Measurements from ENCODE around the gene PDZD4.

PDZD4 gene

DNA sequence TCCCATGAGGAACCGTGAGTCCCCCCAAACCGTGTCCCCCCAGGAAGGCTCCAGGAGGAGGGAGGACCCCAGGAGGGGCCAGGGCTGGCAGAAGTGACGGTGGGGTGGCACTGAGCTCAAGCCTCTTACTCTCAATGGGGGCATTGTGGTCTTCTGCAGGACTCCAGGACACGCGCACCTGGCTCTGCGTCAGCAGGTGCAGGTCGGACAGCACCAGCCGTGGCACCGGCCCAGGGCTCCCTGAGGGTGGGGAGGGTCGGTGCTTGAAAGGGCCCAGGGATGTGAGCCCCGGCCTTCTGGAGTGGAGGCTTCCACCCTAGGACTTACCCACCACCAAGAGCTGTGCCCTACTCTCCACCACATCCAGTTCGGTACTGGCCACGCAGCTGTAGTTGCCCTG, 37.3 kb upstream of the PDZD4 start:
- no peak for DNase-seq

DNA sequence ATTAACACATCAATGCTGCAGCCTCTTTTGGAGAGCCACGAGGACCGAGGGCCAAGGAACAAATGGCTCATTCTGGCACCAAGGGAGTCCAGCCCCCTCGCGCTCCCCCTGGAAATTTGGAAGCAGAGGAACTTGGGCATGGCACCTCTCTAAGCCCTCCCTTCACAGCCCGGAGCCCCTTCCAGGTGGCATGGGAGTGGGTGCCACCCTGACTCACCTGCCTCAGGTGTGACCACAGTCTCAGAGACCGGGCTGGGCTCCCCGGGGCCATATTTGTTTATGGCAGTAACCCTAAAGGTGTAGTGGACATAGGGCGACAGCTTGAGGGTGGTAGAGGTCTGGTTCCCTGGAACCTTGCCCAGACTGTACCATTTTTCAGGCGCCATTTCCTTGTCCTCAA, 36.8 kb upstream of the PDZD4 start:
- no peak for DNase-seq

DNA sequence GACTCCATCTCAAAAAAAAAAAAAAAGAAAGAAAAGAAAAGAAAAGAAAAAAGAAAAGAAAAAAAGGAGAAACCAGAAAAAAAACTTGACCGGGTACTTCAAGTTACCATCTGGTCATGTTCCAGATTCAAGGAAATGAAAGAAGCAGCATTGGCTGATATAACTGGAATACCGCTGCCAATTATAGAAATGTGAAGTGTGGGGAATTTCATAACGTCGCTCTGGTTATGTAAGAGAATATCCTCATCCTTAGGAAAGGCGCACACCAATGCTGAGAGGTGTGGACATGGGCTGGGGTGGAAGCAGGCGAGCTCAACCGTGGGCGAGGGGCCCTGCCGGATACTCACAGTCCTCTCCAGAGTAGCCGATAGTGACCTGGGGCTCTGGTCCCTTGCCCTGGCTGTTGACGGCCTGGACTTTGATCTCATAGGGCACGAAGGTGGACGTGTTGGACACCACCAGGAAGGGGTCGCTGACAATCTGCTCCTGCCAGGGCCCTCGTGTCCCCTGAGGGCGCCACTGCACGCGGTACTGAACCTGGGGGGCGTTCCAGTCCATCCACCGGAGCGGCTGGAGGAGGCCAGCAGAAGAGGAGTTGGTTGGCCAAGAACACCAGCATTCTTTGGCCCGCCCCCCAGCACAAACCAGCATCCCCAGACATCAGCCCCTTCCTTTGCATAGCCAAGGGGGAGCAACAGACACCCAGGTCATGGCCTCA, 36.1 kb upstream of the PDZD4 start:
- no peak for DNase-seq

DNA sequence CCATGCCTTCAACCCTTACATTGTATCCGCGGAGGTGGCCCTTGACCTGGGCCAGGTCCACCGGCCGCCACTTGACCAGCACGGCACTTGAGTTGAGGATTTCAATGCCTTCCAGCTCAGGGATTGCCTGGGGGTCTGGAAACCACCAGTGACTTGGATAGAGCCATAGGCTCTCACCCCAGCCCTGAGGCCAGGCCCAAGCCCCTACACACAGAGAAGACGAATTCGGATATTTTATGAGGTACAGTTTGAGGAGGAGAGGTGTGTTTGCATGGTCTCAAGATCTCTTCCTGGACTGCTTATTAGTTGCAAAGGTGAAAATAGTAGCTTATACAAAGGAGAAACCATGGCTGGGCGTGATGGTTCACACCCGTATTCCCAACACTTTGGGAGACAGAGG, 35.3 kb upstream of the PDZD4 start:
- no peak for DNase-seq

DNA sequence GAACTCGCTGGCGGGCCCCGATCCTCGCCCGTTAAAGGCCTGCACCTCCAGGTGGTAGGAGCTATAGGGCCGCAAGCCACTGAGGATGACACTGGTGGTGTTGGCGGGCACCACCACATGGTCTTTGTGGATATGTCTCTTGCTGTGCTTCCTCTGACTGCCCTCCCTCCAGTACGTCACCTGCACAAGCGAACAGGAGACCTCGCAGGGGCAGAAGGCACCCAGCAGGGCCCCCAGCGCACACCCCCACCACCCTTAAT, 34.9 kb upstream of the PDZD4 start:
- no peak for DNase-seq

DNA sequence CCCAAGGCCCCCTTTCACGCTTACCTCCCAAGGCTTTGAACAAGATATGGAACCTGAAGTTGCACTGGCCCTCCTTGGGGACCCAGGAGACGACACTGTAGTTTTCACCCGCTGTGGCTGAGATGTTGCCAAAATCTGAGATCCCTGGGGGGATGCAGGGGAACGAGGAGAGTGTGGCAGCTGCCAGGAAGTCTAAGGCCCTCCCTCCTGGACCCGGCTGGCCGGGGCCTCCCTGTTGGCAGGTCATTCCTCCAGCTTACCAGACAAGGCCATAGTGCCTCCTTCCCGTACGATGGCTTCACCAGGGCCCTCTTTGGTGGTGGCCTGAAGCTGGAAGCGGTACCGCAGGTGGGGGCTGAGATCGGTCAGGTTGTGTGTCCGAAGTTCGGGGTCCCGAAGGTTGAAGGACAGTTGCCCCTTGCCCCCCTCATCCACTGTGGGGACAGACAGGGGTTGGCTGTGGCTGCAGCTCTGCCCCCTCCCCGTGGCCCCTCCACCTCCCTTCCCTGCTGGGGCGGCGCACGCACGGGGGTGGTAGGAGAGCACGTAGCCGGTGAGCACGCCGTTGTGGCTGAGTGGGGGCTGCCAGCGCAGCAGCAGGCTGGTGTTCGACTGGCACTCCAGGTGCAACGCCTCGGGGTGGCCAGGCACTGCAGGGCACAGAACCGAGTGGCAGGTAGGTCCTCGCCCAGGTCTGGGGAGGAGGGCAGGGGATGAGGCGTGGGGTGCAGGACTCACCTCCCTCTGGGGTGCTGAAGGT, 34.4 kb upstream of the PDZD4 start:
- no peak for DNase-seq

DNA sequence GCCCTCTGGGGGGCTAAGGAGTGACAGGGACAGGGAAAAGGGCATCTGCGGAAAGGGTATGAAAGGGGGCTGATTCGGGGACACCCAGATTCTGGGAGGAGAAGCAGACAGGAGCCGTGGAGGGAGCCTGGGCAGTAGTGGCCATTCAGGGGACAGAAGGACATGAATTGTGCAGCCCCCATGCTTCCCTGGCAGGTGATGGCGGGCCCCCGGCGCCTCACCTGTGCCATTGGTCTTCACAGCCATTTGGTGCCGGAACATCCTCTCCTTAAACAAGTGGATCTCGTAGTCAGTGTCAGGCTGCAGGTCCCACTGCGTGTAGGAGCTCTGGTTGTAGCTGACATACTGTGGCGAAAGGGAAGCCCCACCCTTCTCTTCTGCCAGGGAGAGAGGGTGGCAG, 33.8 kb upstream of the PDZD4 start:
- no peak for DNase-seq

DNA sequence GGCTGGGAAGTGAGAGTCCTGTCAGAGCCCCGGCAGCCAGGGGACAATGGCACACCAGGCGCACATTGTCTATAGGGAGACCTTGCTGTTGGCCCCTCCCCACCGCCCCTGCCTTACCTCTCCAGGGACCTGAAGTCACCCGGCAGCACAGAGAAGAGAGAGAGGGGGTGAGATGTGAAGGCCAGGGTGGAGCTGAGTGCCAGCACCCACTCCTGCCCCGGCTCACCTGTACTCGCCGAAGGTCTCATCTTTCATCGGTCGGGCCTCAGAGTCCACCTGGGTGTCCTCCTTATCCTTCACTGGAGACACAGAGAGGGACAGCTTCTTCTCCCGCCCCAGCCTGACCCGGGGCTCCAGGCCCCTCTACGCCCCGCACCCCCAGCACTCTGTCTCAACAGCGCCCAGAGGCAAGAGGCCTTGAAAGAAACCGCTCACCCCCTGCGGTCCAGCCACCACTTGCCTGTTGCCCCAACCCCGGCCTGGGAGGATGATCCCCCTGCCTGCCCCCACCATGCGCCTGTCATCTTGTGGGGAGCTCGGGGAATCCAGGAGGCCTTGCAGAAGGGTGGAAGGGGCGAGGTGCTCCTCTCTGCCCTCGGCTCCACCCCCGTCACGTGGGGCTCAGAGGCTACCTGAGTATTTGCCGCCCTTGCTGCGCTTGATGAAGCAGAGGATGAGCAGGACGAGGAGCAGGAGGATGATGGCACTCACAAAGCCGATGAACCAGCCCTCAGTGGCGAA, 33.1 kb upstream of the PDZD4 start:
- no peak for DNase-seq

DNA sequence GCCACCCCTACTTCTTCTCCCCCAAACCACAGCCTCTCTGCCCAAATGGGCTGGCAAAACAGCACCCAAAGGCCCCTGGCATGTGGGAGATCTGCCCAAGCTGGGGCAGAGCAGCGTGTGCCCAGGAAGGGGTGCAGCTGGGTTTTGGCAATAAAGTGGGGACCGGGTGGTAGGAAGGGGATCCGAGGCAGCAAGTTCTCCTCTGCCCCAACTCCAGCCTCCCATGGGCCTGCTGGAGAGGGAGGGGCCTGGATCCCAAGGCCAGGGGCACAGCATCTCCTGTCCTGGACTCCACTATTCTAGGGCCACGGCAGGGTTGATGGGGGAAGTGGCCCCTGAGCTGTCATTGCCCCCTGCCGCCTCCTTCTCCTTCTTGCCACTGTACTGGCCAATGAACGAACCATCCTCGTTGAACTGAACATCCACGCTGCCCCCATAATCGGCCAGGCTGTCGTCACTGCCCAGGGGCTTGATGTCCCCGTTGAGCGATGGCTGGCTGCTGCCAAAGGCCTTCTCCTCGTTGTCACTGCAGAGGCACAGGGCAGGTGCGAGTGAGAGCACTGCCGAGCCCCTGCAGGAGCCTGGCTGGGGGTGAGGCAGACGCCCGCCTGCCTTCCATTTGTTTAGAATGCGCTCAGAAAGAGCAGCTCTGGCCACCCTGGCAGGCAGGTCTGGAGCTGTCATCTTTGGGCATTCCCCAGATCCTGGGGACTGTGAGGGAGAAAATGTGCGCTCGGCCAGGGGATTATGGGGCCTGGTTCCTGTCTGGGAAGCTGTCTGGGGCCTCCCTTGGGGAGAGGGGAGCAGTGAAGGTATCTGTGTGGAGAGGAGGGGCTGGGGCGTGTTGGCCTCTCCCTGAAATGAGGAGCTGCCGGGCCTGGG, 32.3 kb upstream of the PDZD4 start:
- no peak for DNase-seq

DNA sequence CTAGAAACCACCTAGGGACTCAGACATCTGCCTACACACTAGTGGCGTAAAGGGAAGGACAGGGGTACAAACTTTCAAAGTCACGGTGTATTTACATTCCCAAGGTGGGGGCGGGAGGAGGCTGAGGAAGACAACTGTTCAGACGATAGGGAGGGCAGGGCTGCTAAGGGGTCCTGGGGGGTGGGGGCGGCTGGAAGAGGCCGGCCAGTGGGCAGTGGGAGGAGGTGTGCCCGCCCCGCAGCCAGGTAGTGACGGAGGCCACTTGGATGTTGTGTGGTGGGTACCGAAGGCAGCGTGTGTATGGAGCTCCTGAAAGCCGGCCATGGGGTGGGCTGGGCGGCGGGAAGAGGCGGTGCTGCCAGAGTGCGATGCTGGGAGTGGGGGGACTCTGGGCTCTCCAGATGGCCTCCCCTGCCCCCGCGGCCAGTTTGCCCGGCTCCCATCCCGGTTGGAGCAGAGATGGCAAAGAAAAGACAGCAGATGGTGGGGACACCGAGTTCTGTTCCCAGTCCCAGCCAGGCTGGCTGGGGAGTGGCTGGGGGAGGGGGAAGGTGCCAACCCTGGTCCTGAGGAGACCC, 31.5 kb upstream of the PDZD4 start:
- no peak for DNase-seq

DNA sequence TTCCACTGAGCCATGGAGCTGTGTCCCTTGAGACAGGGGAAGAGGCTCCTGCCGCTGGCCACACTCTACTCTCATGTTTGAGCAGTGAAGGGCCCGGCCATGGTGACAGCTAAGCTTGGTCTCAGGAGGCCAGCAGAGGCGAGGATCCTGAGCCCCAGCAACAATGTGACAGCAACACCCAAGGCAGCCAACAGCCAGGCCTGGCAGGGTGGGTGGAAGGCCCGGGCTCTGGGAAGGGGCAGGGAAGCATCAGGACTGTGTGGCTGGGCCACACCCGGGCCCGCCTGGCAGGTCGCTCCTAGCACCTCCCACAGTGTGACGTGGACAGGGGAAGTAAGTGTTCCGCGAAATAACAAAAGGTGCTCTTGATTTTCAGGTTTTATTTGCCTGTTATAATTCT, 30.8 kb upstream of the PDZD4 start:
- no peak for DNase-seq

DNA sequence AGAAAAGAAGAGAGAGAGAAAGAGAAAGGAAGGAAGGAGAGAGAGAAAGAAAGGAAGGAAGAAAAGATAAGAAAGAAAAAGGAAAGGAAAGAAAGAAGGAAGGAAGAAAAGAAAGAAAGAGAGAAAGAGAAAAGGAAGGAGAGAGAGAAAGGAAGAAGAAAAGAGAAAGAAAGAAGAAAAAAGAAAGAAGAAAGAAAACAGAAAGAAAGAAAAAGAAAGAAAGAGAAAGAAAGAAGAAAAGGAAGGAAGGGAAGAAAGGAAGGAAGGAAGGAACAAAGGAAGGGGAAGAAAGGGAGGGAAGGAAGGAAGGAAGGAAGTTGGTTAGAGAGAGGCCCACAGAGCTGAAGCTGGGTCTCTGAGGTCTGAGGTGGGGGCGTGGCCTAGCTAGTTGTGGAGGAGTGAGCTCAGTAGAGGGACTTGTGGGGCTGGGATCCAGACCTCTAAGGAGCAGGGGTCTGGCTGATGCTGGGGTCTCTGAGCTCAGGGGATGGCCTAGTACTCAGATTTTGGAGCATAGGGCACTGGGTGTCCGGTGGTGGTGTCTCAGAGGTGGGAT, 27.1 kb upstream of the PDZD4 start:
- DNase-seq = no peak

DNA sequence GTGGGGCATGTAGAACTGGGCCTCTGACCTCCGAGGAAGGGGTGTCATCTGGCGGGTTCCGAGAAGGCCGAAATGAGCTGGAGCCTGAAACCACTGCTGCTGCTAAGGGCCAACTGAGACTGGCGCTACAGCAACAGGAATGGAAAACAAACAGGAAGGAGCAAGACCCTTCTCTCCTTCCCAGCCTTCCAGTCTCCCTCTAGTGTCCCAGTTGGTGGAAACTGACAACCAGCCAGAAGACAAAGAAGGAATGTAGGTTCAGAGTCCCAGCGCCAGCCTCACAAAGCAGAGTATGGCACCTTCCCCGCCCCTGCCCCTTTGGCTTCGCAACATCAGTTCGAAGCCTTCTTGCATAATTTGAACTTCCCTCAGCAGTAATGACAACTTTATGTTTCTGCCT, 24.4 kb upstream of the PDZD4 start:
- no peak for DNase-seq

DNA sequence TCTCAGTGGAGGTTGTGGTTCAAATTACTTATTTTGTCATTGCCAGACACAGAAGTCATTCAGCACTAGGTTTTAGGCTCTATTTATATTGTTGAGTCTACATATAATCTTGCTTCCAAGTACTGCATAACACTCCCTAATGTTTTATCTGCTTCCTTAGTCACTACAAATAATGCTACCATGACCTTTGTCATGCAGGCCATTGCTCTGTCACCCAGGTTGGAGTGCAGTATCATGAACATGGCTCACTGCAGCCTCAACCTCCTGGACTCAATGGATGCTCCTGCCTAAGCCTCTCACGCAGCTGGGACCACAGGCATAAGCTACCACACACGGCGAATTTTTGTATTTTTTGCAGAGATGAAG, 23.5 kb upstream of the PDZD4 start:
- no peak for DNase-seq

DNA sequence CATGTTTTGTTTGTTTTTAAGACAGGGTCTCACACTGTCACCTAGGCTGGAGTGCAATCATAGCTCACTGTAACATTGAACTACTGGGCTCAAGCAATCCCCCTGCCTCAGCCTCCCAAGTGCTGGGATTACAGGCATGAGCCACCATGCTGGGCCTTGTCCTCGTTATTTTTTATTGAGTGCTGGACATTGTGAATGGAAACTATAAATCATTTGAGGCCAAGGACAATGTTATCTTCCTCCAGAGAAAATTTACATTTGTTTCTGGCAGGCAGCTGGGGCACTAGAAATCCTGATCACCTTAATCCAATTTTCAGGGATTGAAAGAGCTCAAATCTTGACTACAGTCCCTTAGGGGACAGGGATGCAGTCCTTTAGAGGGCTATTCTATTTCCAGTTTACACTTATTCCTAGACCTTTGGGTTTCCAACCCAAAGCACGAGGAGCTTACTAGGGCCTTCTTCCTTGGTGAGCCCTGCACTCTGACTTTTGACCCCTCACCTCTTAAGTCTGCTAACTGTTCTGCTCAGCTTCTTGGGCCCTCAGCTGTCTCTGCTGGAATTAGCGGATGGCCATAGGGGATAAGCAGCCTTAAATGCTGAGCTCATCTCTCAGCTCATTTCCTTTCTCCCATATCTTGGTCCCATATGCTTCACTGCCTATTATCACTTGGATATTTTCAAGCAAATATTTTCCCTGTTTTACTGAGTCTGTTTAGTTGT, 23.0 kb upstream of the PDZD4 start:
- DNase-seq = no peak

DNA sequence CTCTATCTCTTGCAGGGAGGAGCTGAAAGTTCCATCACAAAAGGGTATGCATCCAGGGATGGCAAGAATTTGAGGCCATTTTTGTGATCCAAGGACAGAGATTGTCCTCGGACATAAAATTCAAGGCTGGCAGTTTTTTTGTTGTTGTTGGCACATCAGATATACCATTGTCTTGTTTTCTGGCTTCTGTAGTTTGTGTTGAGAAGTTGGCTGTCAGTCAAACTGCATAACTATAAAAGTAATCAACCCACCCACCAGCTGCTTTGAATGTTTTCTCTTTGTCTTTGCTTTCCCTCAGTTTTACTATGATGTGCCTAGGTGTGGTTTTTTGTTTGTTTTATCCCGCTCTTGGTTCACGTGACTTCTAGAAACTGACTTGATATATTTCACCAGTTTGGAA, 21.6 kb upstream of the PDZD4 start:
- DNase-seq = no peak

DNA sequence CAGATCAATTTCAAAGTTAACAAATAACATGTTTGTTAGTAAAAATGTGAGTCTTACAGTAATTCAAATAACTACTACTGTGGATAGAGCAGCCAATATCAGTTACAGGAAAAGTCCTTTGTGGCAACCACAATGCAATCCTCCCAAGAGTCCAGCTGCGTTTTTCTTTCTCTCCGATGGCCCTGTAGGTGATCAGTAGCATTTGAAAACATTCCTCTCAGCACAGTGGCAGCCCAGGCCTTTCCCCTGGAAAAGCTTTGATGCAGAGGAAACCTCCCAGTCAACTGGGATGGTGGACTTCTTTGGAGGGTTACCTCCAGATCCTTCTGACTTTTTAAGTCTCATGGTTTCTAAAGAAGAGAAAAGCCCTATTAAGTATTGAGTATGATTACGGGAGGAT, 18.0 kb upstream of the PDZD4 start:
- DNase-seq = no peak

DNA sequence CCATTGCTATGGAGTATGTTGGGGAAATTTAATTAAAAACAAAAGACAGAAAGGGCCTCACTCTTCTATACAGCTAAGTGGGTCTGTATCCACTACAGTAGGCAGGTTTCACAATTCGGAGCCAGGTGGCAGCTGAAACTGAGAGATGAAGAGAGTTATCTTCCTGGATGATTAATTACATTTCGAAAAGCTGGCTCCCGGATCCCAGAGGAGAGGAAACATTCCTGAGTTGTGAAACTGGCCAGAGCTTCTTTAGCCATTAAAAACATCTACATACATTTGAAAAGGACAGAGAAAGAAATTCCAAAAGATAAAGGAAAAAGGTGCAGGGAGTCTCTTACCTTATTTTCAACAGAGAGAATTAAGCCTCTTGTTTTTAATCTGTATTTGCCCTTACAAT, 15.5 kb upstream of the PDZD4 start:
- no peak for DNase-seq

DNA sequence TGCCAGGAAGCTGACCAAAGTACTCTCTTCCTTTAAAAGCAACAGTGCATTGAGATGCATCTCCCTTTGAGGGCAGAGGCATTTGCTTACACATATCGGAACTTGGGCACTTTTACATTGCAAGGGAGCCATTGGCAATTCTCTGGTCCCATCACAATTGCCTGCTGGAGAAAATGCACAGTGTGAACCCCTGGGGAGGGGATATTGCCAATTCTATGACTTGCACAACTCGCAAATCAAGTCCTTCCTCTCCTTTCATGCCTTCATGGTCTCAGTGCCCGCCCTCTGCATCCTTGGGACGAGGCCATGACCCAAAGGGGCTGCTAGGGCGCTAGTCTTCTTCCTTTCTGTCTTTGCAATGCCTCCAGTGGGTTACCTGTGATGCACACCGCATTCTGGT, 14.9 kb upstream of the PDZD4 start:
- no peak for DNase-seq

DNA sequence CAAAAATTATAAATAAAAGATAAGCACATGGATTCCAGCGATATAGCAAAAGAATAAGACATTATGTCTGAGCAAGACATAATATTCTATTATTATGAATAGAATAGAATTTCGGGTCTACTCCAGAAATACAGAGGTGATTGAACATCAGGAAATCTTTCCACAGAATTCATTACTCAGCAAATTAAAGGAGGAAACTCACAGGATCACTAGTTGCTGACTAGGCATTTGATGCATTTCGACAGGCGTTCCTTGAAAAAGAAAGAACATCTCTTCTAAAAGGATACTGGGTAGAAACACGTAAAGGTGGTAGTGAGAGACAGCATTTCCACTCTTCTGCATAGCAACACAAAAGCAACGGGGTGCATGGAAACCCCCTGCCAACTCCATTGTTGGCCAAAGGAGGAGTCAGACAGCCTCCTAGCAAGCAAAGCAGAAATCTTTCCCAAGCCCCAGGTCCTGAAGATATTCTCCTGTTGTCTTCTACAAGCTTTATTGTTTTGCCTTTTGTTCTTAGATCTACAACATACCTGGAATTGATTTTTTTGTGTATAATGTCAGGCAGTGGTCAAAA, 14.3 kb upstream of the PDZD4 start:
- no peak for DNase-seq

DNA sequence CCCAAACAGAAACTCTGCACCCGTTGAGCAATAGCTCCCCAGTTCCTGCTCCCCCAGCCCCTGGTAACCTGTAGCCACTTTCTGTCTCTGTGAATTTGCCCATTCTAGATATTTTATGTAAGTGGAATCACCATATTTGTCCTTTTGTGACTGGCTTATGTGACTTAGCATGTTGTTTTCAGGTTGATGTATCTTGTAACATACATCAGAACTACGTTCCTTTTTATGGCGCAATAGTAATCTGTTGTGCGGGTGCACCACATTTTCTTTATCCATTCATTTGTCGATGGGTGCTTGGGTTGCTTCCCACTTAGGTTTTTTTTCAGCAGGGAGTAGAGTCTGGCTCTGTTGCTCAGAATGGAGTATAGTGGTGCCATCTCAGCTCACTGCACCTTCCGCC, 6.6 kb upstream of the PDZD4 start:
- DNase-seq = no peak

DNA sequence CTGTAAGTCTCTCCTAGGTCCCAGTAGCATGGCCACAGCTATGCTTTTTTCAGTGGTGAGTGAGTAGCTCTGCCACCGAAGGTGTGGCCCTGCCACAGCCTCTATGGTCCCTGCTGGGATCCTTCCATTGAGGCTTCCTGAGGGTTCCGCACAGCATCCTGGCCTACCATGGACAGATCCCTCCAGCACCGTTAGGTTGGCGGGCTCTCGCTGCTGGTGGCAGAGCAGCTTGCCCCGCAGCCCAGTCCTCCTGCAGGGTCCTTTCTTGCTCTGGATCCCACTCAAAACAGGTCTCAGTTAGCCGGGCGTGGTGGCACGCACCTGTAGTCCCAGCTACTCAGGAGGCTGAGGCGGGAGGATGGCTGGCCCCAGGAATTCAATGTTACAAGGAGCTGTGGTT, 2.4 kb upstream of the PDZD4 start:
- no peak for DNase-seq
